Upper lobe of left lung (tissue), 6 donors: Measurements from ENCODE around the gene PPM1A. TPM values are rescaled to one million over a fixed set of nuclear protein-coding genes. Genes with fewer than 3 reads are reported as not detected.

Experiments
- ATAC-seq, 2 donors: fragments of 200-7000 bp; cut with Tn5 transposase; one replicate each; pipeline ENCODE4 v1.9.1; 2022; ENCODE audit warnings: mild to moderate bottlenecking in 2 of 2, moderate library complexity in 2 of 2; ENCODE audit not compliant: low FRiP score in 2 of 2
- DNase-seq, 2 donors: peaks; one replicate each; pipeline ENCODE4 v3.0.0-alpha.2; 2019 to 2020
- H3K27ac ChIP-seq, 4 donors: fragments of 200-600 bp; sonication (generic); one replicate each; pipeline ENCODE4 v1.5.1; 2016 to 2019
- H3K27me3 ChIP-seq, 4 donors: fragments of 200-600 bp; sonication (generic); one replicate each; pipeline ENCODE4 v1.5.1; 2017 to 2019
- H3K36me3 ChIP-seq, 4 donors: fragments of 200-600 bp; sonication (generic); one replicate each; pipeline ENCODE4 v1.5.1; 2016 to 2019
- H3K4me1 ChIP-seq, 4 donors: fragments of 200-600 bp; sonication (generic); one replicate each; pipeline ENCODE4 v1.5.1; 2018 to 2019
- H3K4me3 ChIP-seq, 4 donors: fragments of 200-600 bp; sonication (generic); one replicate each; pipeline ENCODE4 v1.5.1; 2017 to 2019; ENCODE audit warnings: mild to moderate bottlenecking in 2 of 4, moderate library complexity in 1 of 4
- H3K9me3 ChIP-seq, 4 donors: fragments of 200-600 bp; sonication (generic); one replicate each; pipeline ENCODE4 v1.5.1; 2018 to 2019
- EP300 ChIP-seq, 4 donors: sonication (generic); formaldehyde crosslinking; IDR thresholded peaks; one replicate each; pipeline ENCODE4 v1.5.1; 2017; ENCODE audit warnings: antibody characterized with exemption in 4 of 4, control low read depth in 2 of 4
- POLR2A ChIP-seq, 4 donors: fragments of 450-650 bp; IDR thresholded peaks; one replicate each; pipeline ENCODE4 v1.5.1; 2016 to 2017; ENCODE audit warnings: antibody characterized with exemption in 4 of 4, mild to moderate bottlenecking in 2 of 4
- POLR2AphosphoS5 ChIP-seq, 2 donors: sonication (generic); formaldehyde crosslinking; IDR thresholded peaks; one replicate each; pipeline ENCODE4 v1.5.1; 2017; ENCODE audit warnings: antibody characterized with exemption in 2 of 2
- WGBS, 2 donors: methylation state at CpG; one replicate each; pipeline ENCODE4 v1.1.5; 2017 to 2018; 5-methylcytosine and 5-hydroxymethylcytosine counted together
- total RNA-seq, 6 donors: library from RNA; depleted of rRNA in 4 of 6; stranded (reverse); fragments of >200 nt in 4 of 6; gene quantifications; one replicate each; pipeline versions ENCODE4 v1.1.0 to v1.2.1, GENCODE V29; 2016 to 2021
- TF ChIP-seq, protein P1 (sequence below), 6 experiments: fragments of 450-650 bp in 4 of 6; fragments of 200-600 bp in 2 of 6; sonication (generic) in 2 of 6; IDR thresholded peaks; one replicate each; pipeline ENCODE4 v1.5.1; 2016 to 2019; ENCODE audit warnings: antibody characterized with exemption in 6 of 6
- donor health status: DM: no; HTN: no; CAD: no; lungs with moderate emphysema.
- donor health status: DM: no; HTN: yes; CAD: no; lungs with severe emphysema.

The PPM1A gene
- total RNA-seq, 6 donors from 2014 or later = 20.5 to 71.8 (median 43.7) TPM

DNA sequence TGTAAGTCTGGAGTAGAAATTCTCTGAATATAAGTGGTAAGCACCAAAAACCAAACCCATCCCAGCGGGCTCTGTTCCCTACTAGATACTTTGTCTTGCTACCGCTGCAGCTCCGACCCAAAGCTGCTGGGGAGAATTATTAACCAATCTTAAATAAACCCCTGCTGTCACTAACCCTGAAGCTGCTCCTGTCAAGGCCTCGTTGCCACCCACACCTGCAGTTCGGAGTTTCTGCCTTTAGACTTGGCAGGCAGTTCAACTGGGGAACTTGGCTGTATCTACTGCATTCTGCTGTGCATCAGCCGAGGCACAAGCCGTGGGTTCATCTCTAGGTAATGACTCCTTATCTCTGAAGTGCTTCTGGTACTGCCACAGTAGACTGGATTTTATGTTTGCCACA is 55.5 kb downstream of the PPM1A start:
- Histone ChIP-seq H3K4me1 (no peaks in the 10 kb centered on the region), H3K27ac (no peak overlapping the region), H3K27me3 (no peaks in the 10 kb centered on the region), H3K9me3 (no peaks in the 10 kb centered on the region), H3K4me3 (no peak overlapping the region), H3K36me3 (no peaks in the 10 kb centered on the region)
- WGBS, 2 donors = 66 to 79% methylated on average over 7 of the region's 7 CpGs
- ATAC-seq (no peak), DNase-seq (no peak)
- TF ChIP-seq, protein P1, sequence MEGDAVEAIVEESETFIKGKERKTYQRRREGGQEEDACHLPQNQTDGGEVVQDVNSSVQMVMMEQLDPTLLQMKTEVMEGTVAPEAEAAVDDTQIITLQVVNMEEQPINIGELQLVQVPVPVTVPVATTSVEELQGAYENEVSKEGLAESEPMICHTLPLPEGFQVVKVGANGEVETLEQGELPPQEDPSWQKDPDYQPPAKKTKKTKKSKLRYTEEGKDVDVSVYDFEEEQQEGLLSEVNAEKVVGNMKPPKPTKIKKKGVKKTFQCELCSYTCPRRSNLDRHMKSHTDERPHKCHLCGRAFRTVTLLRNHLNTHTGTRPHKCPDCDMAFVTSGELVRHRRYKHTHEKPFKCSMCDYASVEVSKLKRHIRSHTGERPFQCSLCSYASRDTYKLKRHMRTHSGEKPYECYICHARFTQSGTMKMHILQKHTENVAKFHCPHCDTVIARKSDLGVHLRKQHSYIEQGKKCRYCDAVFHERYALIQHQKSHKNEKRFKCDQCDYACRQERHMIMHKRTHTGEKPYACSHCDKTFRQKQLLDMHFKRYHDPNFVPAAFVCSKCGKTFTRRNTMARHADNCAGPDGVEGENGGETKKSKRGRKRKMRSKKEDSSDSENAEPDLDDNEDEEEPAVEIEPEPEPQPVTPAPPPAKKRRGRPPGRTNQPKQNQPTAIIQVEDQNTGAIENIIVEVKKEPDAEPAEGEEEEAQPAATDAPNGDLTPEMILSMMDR (IDR thresholded peaks at IDR 0.05) = no peak

DNA sequence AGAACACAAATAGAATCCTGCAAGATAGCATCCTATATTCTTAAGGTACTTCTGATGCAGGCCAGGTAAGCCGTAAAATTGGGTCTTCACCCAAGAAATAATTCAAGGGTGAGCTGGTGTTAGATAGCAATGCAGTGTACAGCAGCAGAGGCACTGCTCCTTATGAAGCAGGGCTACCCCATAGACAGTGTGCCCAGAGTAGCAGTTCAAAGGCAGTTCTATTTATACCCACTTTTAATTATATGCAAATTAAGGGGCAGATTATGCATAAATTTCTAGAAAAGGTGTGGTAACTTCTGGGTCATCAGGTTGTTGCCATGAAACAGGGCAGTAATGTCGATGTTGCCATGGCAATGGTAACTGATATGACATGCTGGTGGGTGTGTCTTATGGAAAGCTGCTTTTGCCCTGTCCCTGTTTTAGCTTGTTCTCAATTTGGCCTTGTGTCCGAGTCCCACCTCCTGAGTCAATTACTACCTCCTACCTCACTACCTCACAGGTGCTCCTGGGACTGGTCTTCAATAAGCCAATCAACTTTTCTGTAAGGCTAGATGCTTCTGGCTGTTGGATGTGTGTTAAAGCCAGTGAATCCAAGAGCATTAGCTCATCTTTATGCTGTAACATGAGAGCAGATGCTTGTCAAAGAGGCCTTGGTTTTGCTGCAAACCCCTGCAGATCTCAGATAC is 61.0 kb downstream of the PPM1A start:
- Histone ChIP-seq H3K27me3 (no peaks in the 10 kb centered on the region), H3K4me3 (no peak overlapping the region), H3K27ac (no peak overlapping the region), H3K9me3 (no peaks in the 10 kb centered on the region), H3K36me3 (no peaks in the 10 kb centered on the region), H3K4me1 (no peaks in the 10 kb centered on the region)
- ATAC-seq = no peak
- TF ChIP-seq EP300 (IDR thresholded peaks at IDR 0.05) = no peak
- TF ChIP-seq, protein P1 (IDR thresholded peaks at IDR 0.05) = no peak
- TF ChIP-seq POLR2A (IDR thresholded peaks at IDR 0.05) = no peak
- TF ChIP-seq POLR2AphosphoS5 (IDR thresholded peaks at IDR 0.05) = no peak
- 94 to 100% methylated on average over 3 of the region's 3 CpGs for WGBS, 2 donors
- DNase-seq = no peak

GRCh38 chr14:60311417-60311816 is 62.4 kb downstream of the PPM1A start:
- no peak for DNase-seq
- WGBS, 2 donors = 36 to 38% methylated on average over 4 of the region's 4 CpGs
- TF ChIP-seq, protein P1 (IDR thresholded peaks at IDR 0.05) = no peak
- no peak for TF ChIP-seq POLR2AphosphoS5 (IDR thresholded peaks at IDR 0.05)
- TF ChIP-seq POLR2A (IDR thresholded peaks at IDR 0.05) = no peak
- TF ChIP-seq EP300 (IDR thresholded peaks at IDR 0.05) = no peak

DNA sequence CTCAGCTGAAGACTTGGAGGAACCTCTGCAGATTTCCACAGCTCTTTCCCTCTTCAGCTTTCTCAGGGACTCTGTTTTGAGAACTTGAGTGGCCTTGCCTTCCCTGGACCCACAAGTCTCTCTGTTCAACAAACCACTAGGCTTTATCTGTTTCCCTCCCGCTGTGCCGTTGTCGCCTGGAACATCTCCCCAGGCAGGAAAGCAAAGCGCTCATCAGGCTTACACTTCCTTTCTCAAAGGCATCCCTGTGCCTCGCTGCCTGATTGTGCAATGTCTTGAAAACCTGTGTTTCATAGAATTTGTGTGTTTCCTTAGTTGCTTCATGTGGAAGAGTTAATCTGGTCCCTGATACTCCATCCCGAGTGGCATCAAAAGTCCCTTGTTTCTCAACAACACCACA is 64.1 kb downstream of the PPM1A start:
- no peak for ATAC-seq
- no peak for TF ChIP-seq EP300 (IDR thresholded peaks at IDR 0.05)
- TF ChIP-seq, protein P1 (IDR thresholded peaks at IDR 0.05) = no peak
- no peak for TF ChIP-seq POLR2AphosphoS5 (IDR thresholded peaks at IDR 0.05)

More at GRCh38 chr14:60311417-60311816, 62.4 kb downstream of the PPM1A start:
- Histone ChIP-seq H3K27ac (no peak overlapping the region), H3K27me3 (no peaks in the 10 kb centered on the region), H3K4me1 (no peaks in the 10 kb centered on the region), H3K36me3 (no peaks in the 10 kb centered on the region), H3K9me3 (no peaks in the 10 kb centered on the region), H3K4me3 (no peak overlapping the region)
- no peak for ATAC-seq

More for the DNA sequence above, 64.1 kb downstream of the PPM1A start:
- Histone ChIP-seq H3K4me1 (no peaks in the 10 kb centered on the region), H3K27me3 (no peaks in the 10 kb centered on the region), H3K9me3 (no peaks in the 10 kb centered on the region), H3K27ac (no peak overlapping the region), H3K4me3 (no peak overlapping the region), H3K36me3 (no peaks in the 10 kb centered on the region)
- WGBS, 2 donors = 42 to 53% methylated on average over 6 of the region's 6 CpGs
- DNase-seq = no peak
